ENCODE results near the gene ANKRD52. TPM values are rescaled to one million over a fixed set of nuclear protein-coding genes. Genes with fewer than 3 reads are reported as not detected.

The ANKRD52 gene
- total and polyA plus RNA-seq, 10 of the 15 experiments (the other 5 are each of a cell fraction or from before 2014, with no cell fraction given): 0.90 to 55.3 (median 16.1) TPM

GRCh38 chr12:56192582-56192981, 65.6 kb downstream of the ANKRD52 start (continued):
- TF ChIP-seq PRDM15 (CRISPR knock-in tag; IDR thresholded peaks at IDR 0.05) (no peak), PBX3 (IDR thresholded peaks at IDR 0.05; ENCODE audit: insufficient replicate concordance, low read depth, low read length) (no peak), MAX (IDR thresholded peaks at IDR 0.05; ENCODE audit: low read depth, low read length) (no peak), ZNF24 (IDR thresholded peaks at IDR 0.05) (no peak)
- TF ChIP-seq, protein P1, sequence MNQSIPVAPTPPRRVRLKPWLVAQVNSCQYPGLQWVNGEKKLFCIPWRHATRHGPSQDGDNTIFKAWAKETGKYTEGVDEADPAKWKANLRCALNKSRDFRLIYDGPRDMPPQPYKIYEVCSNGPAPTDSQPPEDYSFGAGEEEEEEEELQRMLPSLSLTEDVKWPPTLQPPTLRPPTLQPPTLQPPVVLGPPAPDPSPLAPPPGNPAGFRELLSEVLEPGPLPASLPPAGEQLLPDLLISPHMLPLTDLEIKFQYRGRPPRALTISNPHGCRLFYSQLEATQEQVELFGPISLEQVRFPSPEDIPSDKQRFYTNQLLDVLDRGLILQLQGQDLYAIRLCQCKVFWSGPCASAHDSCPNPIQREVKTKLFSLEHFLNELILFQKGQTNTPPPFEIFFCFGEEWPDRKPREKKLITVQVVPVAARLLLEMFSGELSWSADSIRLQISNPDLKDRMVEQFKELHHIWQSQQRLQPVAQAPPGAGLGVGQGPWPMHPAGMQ (IDR thresholded peaks at IDR 0.05; ENCODE audit: borderline replicate concordance): no peak

All from GM12878 (cell line).